ENCODE measurements around the gene PECR. TPM values are rescaled to one million over a fixed set of nuclear protein-coding genes. Genes with fewer than 3 reads are reported as not detected.
"Not testable (repeated sequence)": the region's sequence is repeated elsewhere in the genome, so short reads cannot be mapped to it uniquely, and the experiment has no call there.

The PECR gene
- polyA plus RNA-seq, 1 donor = 8.1 TPM

GRCh38 chr2:215998636-215999035 is 83.0 kb downstream of the PECR start:
- DNase-seq = no peak

- no peak for DNase-seq
Observed at GRCh38 chr2:215997219-215997618, 84.4 kb downstream of the PECR start.

- DNase-seq = no peak
Observed at GRCh38 chr2:215994911-215995310, 86.7 kb downstream of the PECR start.

- DNase-seq = not testable (repeated sequence)
Observed at GRCh38 chr2:215988556-215989207, 92.9 kb downstream of the PECR start.

Other genes with a start within 250 kb of the PECR start
- 2.2 TPM for gene MREG, start 68.3 kb downstream of the PECR start, polyA plus RNA-seq (ENCODE audit: insufficient read length)
- 5.0 TPM for gene TMEM169, start 110 bp upstream of the PECR start, polyA plus RNA-seq (ENCODE audit: insufficient read length)
- 146 TPM for gene XRCC5, start 27.5 kb upstream of the PECR start, polyA plus RNA-seq (ENCODE audit: insufficient read length)